GM18867 (cell line): Measurements from ENCODE around the gene SMIM29.
A peak's percentile ranks its signal among the peaks of the same experiment; 100 is the strongest.
"Not testable (repeated sequence)": the region's sequence is repeated elsewhere in the genome, so short reads cannot be mapped to it uniquely, and the experiment has no call there.

ENCODE experiments used
- ATAC-seq: cut with Tn5 transposase; IDR thresholded peaks from one replicate; pipeline ENCODE4 v1.9.1; 2021; ENCODE audit warnings: mild to moderate bottlenecking, moderate library complexity; ENCODE audit not compliant: unreplicated experiment

The SMIM29 gene

DNA sequence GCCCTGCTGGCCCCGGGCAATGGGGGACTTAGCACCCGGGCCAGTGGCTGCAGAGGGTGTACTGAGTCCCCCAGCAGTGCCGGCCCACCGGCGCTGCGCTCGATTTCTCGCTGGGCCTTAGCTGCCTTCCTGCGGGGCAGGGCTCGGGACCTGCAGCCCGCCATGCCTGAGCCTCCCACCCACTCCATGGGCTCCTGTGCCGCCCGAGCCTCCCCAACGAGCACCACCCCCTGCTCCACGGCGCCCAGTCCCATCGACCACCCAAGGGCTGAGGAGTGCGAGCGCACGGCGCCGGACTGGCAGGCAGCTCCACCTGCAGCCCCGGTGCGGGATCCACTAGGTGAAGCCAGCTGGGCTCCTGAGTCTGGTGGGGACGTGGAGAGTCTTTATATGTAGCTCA, 20.3 kb upstream of the SMIM29 start:
- ATAC-seq: not testable (repeated sequence)

GRCh38 chr6:34267746-34268145, 18.9 kb upstream of the SMIM29 start:
- ATAC-seq: no peak

DNA sequence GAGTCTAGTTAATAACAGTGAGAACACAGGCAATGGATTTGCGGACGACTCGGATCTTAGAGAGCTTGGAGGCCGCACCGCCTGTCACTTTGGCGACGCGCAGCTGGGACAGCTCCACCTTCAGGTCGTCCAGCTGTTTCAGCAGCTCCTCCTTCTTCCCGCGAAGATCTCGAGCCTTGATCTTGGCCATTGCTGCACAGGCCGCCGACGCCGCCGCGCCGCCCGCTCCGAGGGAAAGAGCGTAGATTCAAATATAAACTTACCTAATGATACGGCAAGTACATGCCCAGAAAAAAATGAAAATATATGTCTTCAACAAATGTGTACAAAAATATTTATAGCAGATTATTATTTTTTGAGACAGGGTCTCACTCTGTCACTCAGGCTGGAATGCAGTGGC, 14.7 kb upstream of the SMIM29 start:
- ATAC-seq: not testable (repeated sequence)

DNA sequence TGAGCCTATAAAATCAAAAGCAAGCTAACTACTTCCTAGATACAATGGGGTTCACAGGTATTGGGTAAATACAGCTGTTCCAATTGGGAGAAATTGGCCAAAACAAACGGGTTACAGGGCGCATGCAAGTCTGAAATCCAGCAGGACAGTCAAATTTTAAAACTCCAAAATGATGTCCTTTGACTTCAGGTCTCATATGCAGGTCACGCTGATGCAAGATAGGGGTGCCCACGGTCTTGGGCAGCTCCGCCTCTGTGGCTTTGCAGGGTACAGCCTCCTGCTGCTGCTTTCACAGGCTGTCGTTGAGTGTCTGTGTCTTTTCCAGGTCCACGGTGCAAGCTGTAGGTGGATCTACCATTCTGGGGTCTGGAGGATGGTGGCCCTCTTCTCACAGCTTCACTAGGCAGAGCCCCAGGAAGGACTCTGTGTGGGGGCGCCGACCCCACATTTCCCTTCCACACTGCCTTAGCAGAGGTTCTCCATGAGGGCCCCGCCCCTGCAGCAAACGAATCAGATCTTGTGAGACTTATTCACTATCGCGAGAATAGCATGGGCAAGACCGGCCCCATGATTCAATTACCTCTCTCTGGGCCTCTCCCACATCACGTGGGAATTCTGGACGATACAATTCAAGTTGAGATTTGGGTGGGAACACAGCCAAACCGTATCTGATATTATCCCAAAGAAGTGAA, 11.9 kb upstream of the SMIM29 start:
- ATAC-seq: no peak

- no peak for ATAC-seq
These were observed 10.8 kb upstream of the SMIM29 start for GRCh38 chr6:34259529-34260069.

- not testable (repeated sequence) for ATAC-seq
These were observed 3.6 kb upstream of the SMIM29 start for GRCh38 chr6:34252395-34252794.

- peak; percentile 30 for ATAC-seq
These were observed 859 bp upstream of the SMIM29 start for GRCh38 chr6:34249469-34250261.

- peak; percentile 23 for ATAC-seq
These were observed 544 bp downstream of the SMIM29 start for GRCh38 chr6:34248198-34248726.

DNA sequence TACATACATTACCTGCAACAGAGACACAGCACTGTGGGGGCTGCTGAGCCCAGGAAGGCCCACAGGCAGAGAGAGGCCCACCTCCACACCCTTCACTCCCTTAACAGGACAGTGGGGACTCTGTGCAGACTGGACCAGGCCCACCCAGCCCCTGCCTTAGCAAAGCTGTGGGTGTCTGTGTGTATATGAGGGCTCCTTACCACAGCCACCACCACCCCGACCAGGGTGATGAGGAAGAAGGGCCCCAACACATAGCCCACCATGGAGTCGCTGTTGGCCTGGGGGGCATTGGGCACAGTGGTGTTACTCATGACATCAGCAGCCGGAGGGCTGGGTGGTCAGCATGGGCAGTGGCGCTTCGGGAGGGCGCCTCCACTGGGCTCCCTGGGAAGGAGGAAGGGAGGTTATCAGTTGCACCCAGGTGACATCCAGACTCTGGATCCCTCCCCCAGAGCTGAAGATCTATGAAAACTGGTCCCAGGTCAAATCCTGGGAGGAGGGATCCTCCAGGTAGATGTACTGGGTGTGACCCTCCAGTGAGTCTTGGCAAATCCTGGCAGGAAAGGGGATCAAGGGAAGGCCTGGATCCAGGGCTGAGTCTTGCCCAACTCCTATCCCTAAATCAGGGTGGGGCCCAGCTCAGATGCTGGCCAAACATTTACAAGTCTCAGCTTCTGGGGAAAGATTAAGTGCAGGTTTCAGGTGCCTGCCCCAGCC, 1.2 kb downstream of the SMIM29 start:
- ATAC-seq: no peak

DNA sequence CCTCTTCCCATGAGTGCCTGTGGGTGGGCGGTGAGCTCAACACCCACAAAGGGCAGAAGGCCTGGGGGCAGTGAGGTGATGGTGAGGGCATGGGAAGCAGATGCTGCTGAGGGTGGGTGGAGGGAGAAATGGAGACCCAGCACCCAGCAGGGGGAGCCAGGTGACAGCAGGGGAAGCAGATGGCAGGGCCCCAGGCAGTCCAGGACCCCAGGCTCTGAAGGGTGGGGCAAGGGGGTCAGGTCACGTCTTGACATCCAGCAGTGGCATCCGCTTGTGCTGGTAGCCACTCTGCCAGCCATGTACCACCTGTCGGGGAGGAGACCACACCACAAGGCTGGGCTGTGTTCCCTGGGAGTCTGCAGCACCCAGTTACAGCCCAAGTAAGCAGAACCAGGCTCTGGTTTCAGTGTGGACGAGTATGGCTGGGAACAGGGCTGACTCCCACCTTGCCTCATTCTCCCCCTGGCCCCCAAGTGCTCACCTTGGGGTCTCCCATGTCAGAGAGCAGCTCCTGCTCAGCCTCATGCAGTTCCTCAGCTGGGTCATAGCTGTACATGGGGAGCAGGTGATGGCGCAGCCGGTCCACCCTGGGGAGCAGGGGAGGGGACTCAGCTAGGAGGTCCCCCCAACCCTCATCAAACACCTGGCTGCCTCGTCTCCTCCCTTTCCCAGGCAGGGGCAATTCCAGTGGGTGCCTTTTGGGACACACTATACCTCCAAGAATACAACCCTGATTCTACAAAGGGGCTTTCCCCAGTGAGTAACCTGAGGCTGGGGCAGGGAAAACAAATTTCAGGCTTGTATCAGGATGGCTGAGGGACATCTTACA, 2.0 kb downstream of the SMIM29 start:
- no peak for ATAC-seq

- no peak for ATAC-seq
These were observed 2.6 kb downstream of the SMIM29 start for GRCh38 chr6:34246249-34246562.

DNA sequence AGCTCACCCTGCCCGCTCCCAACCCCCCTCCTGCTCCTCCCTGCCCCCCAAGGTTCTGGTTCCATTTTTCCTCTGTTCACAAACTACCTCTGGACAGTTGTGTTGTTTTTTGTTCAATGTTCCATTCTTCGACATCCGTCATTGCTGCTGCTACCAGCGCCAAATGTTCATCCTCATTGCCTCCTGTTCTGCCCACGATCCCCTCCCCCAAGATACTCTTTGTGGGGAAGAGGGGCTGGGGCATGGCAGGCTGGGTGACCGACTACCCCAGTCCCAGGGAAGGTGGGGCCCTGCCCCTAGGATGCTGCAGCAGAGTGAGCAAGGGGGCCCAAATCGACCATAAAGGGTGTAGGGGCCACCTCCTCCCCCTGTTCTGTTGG, 3.1 kb downstream of the SMIM29 start:
- ATAC-seq: not testable (repeated sequence)

DNA sequence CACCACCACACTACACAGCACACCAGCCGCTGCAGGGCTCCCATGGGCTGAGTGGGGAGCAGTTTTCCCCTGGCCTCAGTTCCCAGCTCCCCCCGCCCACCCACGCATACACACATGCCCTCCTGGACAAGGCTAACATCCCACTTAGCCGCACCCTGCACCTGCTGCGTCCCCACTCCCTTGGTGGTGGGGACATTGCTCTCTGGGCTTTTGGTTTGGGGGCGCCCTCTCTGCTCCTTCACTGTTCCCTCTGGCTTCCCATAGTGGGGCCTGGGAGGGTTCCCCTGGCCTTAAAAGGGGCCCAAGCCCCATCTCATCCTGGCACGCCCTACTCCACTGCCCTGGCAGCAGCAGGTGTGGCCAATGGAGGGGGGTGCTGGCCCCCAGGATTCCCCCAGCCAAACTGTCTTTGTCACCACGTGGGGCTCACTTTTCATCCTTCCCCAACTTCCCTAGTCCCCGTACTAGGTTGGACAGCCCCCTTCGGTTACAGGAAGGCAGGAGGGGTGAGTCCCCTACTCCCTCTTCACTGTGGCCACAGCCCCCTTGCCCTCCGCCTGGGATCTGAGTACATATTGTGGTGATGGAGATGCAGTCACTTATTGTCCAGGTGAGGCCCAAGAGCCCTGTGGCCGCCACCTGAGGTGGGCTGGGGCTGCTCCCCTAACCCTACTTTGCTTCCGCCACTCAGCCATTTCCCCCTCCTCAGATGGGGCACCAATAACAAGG, 3.6 kb downstream of the SMIM29 start:
- not testable (repeated sequence) for ATAC-seq

- no peak for ATAC-seq
These were observed 4.6 kb downstream of the SMIM29 start for GRCh38 chr6:34243901-34244884.

- no peak for ATAC-seq
These were observed 5.6 kb downstream of the SMIM29 start for GRCh38 chr6:34243131-34243771.

GRCh38 chr6:34242252-34243130, 6.3 kb downstream of the SMIM29 start:
- ATAC-seq: no peak
